Osteoblast (primary cell): ENCODE results near the gene LSM14B. TPM values are rescaled to one million over a fixed set of nuclear protein-coding genes. Genes with fewer than 3 reads are reported as not detected.
A peak's percentile ranks its signal among the peaks of the same experiment; 100 is the strongest.

Experiments used
- DNase-seq: peaks from one replicate; pipeline ENCODE4 v3.0.0; 2011; ENCODE audit warnings: low spot score, mixed read lengths; ENCODE audit not compliant: insufficient read length; ENCODE audit errors: missing footprints
- H2AFZ ChIP-seq: 2 replicates; pipeline ENCODE4 v1.6.0; 2011; ENCODE audit warnings: mild to moderate bottlenecking, low read length
- H3K27ac ChIP-seq: 2 replicates; pipeline ENCODE4 v1.5.1; 2011; ENCODE audit warnings: mild to moderate bottlenecking, low read depth, low read length, moderate library complexity
- H3K27me3 ChIP-seq: 2 replicates; pipeline ENCODE4 v1.6.0; 2012; ENCODE audit warnings: mild to moderate bottlenecking, control low read depth, inconsistent platforms, low read length, moderate library complexity; ENCODE audit not compliant: insufficient read depth
- H3K36me3 ChIP-seq: 2 replicates; pipeline ENCODE4 v1.5.1; 2011; ENCODE audit warnings: mild to moderate bottlenecking, low read length, control low read depth, moderate library complexity; ENCODE audit not compliant: insufficient read depth
- H3K4me1 ChIP-seq: 2 replicates; pipeline ENCODE4 v1.5.1; 2011; ENCODE audit warnings: mild to moderate bottlenecking, low read length, control low read depth, moderate library complexity; ENCODE audit not compliant: insufficient read depth
- H3K4me2 ChIP-seq: 2 replicates; pipeline ENCODE4 v1.6.0; 2011; ENCODE audit warnings: mild to moderate bottlenecking, low read length; ENCODE audit not compliant: insufficient read depth
- H3K4me3 ChIP-seq: fragments of 200-600 bp; sonication (generic); 3 replicates; pipeline ENCODE4 v1.5.1; 2012; ENCODE audit warnings: mild to moderate bottlenecking, low read length, inconsistent platforms; ENCODE audit not compliant: insufficient read depth
- H3K79me2 ChIP-seq: 2 replicates; pipeline ENCODE4 v1.6.0; 2012; ENCODE audit warnings: mild to moderate bottlenecking, low read length, control low read depth, inconsistent platforms; ENCODE audit not compliant: insufficient read depth
- H3K9me3 ChIP-seq: 2 replicates; pipeline ENCODE4 v1.5.1; 2011; ENCODE audit warnings: low read depth, low read length, control low read depth
- H4K20me1 ChIP-seq: 2 replicates; pipeline ENCODE4 v1.6.0; 2012; ENCODE audit warnings: mild to moderate bottlenecking, low read length, control low read depth; ENCODE audit not compliant: insufficient read depth
- CTCF ChIP-seq: IDR thresholded peaks from 2 replicates; pipeline ENCODE4 v1.5.1; 2011; ENCODE audit warnings: mild to moderate bottlenecking, low read depth, low read length, moderate library complexity; ENCODE audit errors: extremely low read depth
- total RNA-seq: library from RNA; depleted of rRNA; stranded (reverse); fragments of >200 nt; gene quantifications from 2 replicates; pipeline ENCODE4 v1.2.3, GENCODE V29; 2012

LSM14B gene
- total RNA-seq, 1 donor = 48.5 TPM

- H3K4me1 ChIP-seq = peaks cover 20% of the 10 kb centered on the region
- no peak overlapping the region for H2AFZ ChIP-seq
- peaks cover 46% of the 10 kb centered on the region for H4K20me1 ChIP-seq
- H3K4me2 ChIP-seq = no peak overlapping the region
- no peaks in the 10 kb centered on the region for H3K9me3 ChIP-seq
- DNase-seq = peak; percentile 98
- H3K79me2 ChIP-seq = peaks cover 90% of the 10 kb centered on the region
- peaks cover 6% of the 10 kb centered on the region for H3K36me3 ChIP-seq
- no peaks in the 10 kb centered on the region for H3K27me3 ChIP-seq
- peak; percentile 62 for TF ChIP-seq CTCF
- no peak overlapping the region for H3K27ac ChIP-seq
- H3K4me3 ChIP-seq = no peak overlapping the region
Measured at GRCh38 chr20:62156592-62157386, 34.5 kb downstream of the LSM14B start.

GRCh38 chr20:62157387-62158087, 35.3 kb downstream of the LSM14B start:
- no peak overlapping the region for H3K4me3 ChIP-seq
- no peak for TF ChIP-seq CTCF
- H3K4me1 ChIP-seq = peaks cover 20% of the 10 kb centered on the region
- peaks cover 5% of the 10 kb centered on the region for H3K36me3 ChIP-seq
- H3K9me3 ChIP-seq = no peaks in the 10 kb centered on the region
- peaks cover 82% of the 10 kb centered on the region for H3K79me2 ChIP-seq
- H3K27ac ChIP-seq = no peak overlapping the region
- no peak overlapping the region for H2AFZ ChIP-seq
- peak; percentile 80 for DNase-seq
- no peak overlapping the region for H3K4me2 ChIP-seq
- no peaks in the 10 kb centered on the region for H3K27me3 ChIP-seq
- H4K20me1 ChIP-seq = peaks cover 42% of the 10 kb centered on the region

GRCh38 chr20:62158088-62158400, 35.8 kb downstream of the LSM14B start:
- H4K20me1 ChIP-seq = peaks cover 40% of the 10 kb centered on the region
- H3K27me3 ChIP-seq = no peaks in the 10 kb centered on the region
- TF ChIP-seq CTCF = no peak
- no peak overlapping the region for H3K4me2 ChIP-seq
- H3K79me2 ChIP-seq = peaks cover 77% of the 10 kb centered on the region
- H3K4me3 ChIP-seq = no peak overlapping the region
- H3K4me1 ChIP-seq = peaks cover 20% of the 10 kb centered on the region
- peak; percentile 76 for DNase-seq
- H3K9me3 ChIP-seq = no peaks in the 10 kb centered on the region
- H3K36me3 ChIP-seq = peaks cover 4% of the 10 kb centered on the region
- H2AFZ ChIP-seq = no peak overlapping the region
- no peak overlapping the region for H3K27ac ChIP-seq

GRCh38 chr20:62158541-62158940, 36.3 kb downstream of the LSM14B start:
- Histone ChIP-seq H3K27ac (no peak overlapping the region), H3K4me2 (no peak overlapping the region), H3K4me3 (no peak overlapping the region), H4K20me1 (peaks cover 36% of the 10 kb centered on the region), H3K4me1 (peaks cover 20% of the 10 kb centered on the region), H3K79me2 (peaks cover 72% of the 10 kb centered on the region), H3K9me3 (no peaks in the 10 kb centered on the region), H3K36me3 (peaks cover 3% of the 10 kb centered on the region), H2AFZ (no peak overlapping the region), H3K27me3 (no peaks in the 10 kb centered on the region)
- no peak for DNase-seq
- no peak for TF ChIP-seq CTCF
